GM12892 (cell line): ENCODE data around the gene SRRM1.

Experiments
- POLR2A ChIP-seq: IDR thresholded peaks from 2 replicates; pipeline ENCODE4 v1.6.1; 2011; ENCODE audit warnings: low read depth, low read length, control low read depth
- TAF1 ChIP-seq: IDR thresholded peaks from 2 replicates; pipeline ENCODE4 v1.6.1; 2011; ENCODE audit warnings: low read depth, mild to moderate bottlenecking, control low read depth, low read length, borderline replicate concordance

- TF ChIP-seq POLR2A, result no peak
- TF ChIP-seq TAF1, result no peak
Observed at GRCh38 chr1:24691051-24691450, 47.9 kb downstream of the SRRM1 start.
